ENCODE data around the gene RBFA.
A peak's percentile ranks its signal among the peaks of the same experiment; 100 is the strongest.

The RBFA gene

GRCh38 chr18:80029690-80030089 is 4.5 kb upstream of the RBFA start:
- DNase-seq (ENCODE audit: low spot score) = no peak

DNA sequence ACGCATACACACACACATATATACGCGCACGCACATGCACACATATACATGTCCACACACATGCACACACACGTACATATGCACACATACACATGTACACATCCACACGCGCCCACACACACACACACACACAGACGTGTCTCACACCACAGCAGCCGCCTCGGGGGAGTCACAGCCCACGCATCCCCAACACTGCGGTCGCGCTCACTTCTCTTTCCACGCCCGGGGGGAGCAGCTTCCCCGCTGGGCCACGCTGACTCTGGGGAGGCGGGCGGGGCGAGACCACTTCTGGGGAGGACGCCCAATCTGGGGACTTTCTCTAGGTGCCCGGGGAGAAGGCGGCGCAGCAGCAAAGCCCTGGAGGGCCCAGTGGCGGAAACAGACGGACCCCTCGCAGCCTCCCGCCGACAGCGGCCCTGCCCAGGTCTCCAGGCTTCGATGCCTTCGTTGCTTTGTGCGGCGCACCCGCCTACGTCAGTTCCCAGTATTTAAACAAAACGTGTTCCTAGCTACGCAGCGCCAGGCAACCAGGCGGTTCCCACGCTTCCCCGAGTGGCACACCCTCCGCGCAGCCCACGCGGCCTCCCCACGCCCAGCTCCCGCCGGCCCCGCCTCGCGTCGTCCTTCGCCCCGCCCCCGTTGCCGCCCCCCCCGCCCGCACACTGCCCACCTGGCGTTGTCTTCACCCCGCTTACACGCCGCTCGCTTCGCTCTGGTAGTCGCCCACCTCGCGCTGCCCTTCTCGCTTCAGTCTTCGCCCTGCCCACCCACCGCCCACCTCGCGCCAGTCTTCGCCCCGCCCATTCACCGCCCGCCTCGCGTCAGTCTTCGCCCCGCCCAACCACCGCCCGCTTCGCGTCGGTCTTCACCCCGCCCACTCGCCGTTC is 810 bp upstream of the RBFA start:
- DNase-seq (ENCODE audit: low spot score) = no peak

DNA sequence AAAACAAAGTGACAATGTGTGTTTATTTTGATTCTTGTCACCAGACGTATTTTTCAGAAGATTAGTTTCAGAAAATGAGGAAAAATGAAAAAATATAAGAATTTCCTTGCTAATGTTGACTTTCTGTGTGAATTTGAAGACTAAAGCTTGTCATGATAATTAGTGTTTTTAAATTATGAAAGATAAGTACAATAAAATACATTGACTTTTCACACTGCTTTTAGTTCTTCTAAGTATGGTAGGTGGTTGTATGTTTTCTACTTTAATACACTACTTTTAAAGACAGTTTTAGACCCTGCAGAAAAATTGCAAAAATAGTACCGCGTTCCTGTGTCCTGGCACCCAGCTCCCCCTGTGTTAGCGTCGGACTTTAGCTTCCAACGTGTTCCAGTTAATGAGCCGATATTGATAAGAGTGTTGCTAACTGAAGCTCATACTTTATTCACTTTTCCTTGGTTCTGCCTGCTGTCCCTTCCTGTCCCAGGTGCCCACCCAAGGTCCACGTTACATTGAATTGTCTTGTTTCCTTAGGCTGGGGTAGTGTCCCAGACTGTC is 695 bp downstream of the RBFA start:
- DNase-seq (ENCODE audit: low spot score) = no peak

- DNase-seq (ENCODE audit: low spot score) = no peak
Observed at GRCh38 chr18:80035997-80036396, 1.8 kb downstream of the RBFA start.

DNA sequence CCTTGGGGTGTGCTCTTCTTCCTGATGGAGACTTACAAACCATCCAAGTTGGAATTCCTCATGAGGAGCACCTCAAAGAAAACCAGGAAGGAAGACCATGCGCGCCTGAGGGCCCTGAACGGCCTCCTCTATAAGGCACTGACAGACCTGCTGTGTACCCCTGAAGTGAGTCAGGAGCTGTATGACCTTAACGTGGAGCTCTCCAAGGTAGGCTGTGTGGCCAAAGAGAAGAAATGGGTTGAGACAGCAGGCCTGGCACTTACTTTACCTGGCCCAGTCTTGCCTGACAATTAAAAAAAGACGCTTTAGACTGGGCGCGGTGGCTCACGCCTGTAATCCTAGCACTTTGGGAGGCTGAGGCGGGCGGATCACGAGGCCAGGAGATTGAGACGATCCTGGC is 3.1 kb downstream of the RBFA start:
- no peak for DNase-seq (ENCODE audit: low spot score)

GRCh38 chr18:80037869-80038630 is 3.8 kb downstream of the RBFA start:
- DNase-seq (ENCODE audit: low spot score) = peak; percentile 70

GRCh38 chr18:80040515-80040914 is 6.3 kb downstream of the RBFA start:
- no peak for DNase-seq (ENCODE audit: low spot score)

DNA sequence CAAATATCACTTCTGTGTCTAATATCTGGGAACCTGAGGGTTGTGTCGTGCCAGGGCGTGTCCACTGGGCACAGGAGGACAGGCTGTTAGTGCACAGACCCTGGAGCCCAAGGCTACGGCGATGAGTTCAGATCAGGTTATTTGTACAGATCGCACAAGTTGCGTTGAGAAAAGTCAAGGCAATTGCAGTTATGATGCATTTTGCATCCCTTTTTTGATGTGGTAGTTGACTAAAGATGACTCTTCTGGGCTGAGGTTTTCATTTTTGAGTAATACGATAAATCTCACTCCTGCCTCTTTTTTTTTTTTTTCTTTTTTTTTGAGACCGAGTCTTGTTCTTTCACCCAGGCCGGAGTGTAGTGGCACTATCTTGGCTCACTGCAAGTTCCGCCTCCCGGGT is 7.2 kb downstream of the RBFA start:
- no peak for DNase-seq (ENCODE audit: low spot score)

DNA sequence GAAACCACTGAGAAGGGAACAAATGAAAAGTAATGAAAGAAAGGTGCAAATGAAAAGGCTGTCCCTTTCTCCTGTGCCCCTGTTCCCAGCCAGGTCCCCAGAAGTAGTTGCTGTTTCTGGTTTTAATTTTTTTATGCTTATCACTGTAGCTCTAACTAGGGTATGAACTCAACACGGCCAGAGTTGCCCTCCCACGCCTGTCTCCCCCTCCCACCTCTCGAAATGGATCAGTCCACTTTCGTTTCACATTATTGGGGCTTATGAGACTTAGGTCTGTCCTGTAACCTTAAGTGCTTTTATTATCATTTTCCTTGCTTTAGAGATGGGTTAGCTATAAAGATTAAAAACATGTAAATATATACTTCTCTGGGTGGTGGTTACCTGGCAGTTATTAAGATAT is 8.6 kb downstream of the RBFA start:
- no peak for DNase-seq (ENCODE audit: low spot score)

DNA sequence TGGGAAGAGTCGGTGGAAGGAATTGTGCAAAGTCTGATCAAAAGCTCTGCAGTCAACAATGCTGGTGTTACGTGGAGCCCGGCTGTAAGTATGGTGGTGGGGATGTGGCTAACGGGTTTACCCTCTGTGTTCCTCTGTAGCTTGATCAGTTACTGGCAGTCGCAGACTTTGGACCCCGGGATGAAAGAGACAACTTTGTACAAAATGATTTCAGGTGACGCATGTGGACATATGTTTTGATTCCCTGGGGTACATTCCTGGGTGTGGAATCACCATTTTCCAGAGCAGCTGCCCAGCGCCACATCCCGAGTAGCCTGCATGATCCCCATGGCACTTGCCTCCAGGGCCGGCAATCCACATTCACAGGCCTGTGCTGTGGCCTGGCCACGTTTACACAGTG is 9.8 kb downstream of the RBFA start:
- no peak for DNase-seq (ENCODE audit: low spot score)

DNA sequence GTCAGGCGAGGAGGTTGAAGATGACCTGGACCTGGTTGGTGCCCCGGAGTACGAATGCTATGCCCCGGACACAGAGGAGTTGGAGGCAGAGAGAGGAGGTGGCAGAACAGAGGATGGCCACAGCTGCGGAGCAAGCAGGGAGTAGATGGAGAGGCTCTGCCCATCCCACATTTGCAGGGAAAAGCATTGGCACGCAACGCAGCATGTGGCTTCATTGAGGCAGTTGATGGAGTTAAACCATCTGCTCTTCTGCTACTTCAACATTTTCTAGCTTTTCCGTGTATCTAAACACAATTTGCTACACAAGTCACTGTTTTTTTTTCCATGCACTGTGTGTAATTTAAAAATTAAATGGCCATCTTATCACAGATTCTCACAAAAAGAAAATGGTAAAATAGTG is 11.8 kb downstream of the RBFA start:
- DNase-seq (ENCODE audit: low spot score) = no peak

GRCh38 chr18:80046431-80046830 is 12.2 kb downstream of the RBFA start:
- DNase-seq (ENCODE audit: low spot score) = no peak

- DNase-seq (ENCODE audit: low spot score) = no peak
Observed at GRCh38 chr18:80046961-80047541, 12.8 kb downstream of the RBFA start.

DNA sequence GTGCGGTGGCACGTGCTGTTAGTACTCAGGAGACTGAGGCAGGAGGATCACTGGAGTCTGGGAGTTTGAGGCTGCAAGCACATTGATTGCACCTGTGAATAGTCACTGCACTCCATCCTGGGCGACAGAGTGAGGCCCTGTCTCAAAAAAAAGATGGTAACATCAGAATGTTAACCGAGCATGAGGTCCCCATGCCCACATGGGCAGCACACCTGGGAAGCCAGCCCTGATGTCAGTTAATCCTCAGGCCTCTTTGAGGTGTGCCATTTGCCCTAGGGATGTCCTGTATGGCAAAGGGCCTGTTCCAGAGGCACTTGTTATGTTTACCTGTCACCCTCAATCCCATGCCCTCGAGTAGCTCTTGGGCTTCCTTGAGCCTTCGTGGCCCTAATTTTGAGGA is 16.6 kb downstream of the RBFA start:
- DNase-seq (ENCODE audit: low spot score) = no peak

GRCh38 chr18:80056095-80056494 is 21.9 kb downstream of the RBFA start:
- DNase-seq (ENCODE audit: low spot score) = no peak

DNA sequence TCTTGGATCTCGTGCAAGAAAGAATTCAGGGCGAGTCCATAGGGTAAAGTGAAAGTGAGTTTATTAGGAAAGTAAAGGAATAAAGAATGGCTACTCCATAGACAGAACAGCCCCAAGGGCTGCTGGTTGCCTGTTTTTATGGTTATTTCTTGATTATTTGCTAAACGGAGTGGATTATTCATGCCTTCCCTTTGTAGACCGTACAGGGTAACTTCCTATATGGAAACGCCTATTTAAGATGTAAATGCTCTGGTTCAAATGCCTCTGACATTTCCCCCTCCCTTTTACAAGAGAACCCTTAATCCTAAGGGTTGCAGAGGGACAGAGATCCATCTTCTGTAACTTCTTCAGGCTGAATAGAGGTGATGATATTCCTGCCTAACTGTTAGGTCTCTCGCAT is 25.7 kb downstream of the RBFA start:
- DNase-seq (ENCODE audit: low spot score) = no peak

GRCh38 chr18:80065705-80066104 is 31.5 kb downstream of the RBFA start:
- no peak for DNase-seq (ENCODE audit: low spot score)

DNA sequence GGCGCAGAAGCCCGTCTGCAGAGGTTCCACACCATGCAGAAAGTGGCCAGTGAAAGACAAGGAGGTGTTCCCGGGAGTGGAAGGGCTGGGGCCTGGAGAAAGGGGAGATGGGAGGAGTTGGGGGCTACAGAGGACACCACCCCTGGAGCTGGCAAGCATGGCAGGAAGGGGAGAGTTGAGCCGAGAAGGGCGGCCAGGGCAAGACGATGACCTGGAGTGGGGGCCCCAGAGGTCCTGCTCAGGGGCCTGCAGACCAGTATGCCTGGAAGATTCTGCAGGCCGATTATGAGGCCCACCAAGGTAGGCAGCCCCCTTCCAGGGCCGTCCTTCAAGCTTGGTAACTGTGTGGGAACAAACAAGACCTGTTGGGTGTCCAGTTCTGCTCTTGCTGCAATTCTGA is 33.1 kb downstream of the RBFA start:
- DNase-seq (ENCODE audit: low spot score) = no peak

DNA sequence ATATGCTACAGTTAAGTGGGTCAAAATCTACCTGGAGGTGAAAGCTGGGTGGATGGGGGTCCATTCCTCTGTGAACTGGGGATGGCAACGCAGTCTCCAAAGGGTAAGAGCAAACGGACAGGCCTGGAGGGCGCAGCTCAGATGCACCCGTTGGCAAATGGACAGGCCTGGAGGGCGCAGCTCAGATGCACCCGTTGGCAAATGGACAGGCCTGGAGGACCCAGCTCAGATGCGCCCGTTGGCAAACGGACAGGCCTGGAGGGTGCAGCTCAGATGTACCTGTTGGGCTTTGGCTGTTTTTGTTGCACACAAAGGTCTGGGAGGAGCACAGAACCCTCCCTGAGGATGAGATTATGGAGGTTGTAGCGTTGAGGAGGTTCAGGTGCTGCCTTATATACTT is 33.7 kb downstream of the RBFA start:
- DNase-seq (ENCODE audit: low spot score) = no peak

GRCh38 chr18:80068571-80069272 is 34.5 kb downstream of the RBFA start:
- DNase-seq (ENCODE audit: low spot score) = no peak

- DNase-seq (ENCODE audit: low spot score) = no peak
Observed at GRCh38 chr18:80070825-80071224, 36.6 kb downstream of the RBFA start.

DNA sequence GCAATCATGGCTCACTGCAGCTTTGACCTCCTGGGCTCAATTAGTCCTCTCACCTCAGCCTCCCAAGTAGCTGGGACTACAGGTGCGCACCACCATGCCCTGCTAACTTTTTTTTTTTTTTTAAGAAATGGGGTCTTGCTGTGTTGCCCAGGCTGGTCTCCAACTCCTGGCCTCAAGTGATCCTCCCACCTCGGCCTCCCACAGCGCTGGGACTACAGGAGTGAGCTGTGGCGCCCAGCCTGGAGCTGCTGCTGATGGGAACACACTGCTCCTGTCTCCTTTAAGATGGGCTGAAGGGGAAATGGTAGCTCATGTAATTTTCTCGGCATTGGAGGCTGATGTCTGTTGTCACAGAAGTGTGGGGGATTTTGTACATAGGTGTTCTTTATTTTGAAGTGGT is 39.9 kb downstream of the RBFA start:
- no peak for DNase-seq (ENCODE audit: low spot score)

Measured in D341Med (cell line).